GM21390 (cell line): ENCODE data around the gene OR52A1.

Source experiments
- ATAC-seq: cut with Tn5 transposase; IDR thresholded peaks from one replicate; pipeline ENCODE4 v1.9.1; 2021; ENCODE audit not compliant: unreplicated experiment

OR52A1 gene

GRCh38 chr11:5136261-5136660 is 18.3 kb downstream of the OR52A1 start:
- ATAC-seq = no peak

GRCh38 chr11:5131584-5132335 is 22.8 kb downstream of the OR52A1 start:
- ATAC-seq = no peak

- ATAC-seq = no peak
Measured at GRCh38 chr11:5129457-5129877, 25.1 kb downstream of the OR52A1 start.

GRCh38 chr11:5124891-5125620 is 29.5 kb downstream of the OR52A1 start:
- ATAC-seq = no peak

DNA sequence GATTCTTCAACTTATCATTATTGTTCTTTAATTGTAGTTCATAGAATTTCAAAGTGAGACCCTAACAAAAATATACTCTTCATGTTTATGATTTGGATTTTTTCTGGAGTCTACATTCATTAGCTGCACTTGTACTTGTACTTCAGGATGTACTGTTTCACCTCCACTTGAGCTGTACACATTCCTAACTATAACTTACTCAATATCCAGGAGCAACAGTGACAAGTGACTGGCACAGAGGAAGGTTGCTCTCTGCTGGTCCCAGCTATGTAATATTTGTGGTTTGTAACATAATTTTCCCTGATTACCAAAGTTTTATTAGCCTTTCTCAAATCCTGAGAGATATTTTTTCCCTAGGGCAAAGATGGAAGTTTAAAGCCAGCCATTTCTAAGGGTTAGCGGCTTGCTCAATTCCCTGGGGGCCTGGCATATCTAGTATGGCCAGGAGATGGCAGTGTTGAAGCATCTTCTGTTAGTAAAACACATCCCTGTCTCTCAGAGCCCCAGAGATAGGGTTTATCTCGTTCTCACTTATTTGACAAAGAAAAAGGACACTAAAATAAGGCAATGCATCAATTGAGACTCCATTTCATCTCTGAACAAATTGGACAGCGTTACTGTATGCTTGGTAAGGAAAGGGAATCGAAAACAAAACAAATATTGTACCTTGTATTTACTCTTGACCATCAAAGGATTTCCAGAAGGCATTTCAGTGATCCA is 30.6 kb downstream of the OR52A1 start:
- peak; percentile 97 for ATAC-seq

- ATAC-seq = no peak
Measured at GRCh38 chr11:5118893-5119292, 35.7 kb downstream of the OR52A1 start.

DNA sequence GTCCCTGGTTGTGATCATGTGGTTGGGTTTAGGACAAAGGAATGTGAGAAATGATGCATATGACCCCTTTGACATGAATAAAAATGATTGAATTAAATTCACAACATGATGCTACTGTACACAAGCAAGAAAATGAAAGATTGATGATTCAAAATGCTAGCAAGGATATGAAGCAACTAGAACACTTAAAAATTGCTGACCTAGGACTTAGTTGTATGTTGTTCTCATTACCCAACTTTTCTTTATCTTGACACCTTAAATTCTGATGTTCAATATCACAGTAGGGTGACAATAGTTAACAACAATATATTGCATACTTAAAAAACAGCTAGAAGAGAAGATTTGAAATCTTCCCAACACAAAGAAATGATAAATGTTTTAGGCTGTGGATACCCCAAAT is 37.0 kb downstream of the OR52A1 start:
- no peak for ATAC-seq

DNA sequence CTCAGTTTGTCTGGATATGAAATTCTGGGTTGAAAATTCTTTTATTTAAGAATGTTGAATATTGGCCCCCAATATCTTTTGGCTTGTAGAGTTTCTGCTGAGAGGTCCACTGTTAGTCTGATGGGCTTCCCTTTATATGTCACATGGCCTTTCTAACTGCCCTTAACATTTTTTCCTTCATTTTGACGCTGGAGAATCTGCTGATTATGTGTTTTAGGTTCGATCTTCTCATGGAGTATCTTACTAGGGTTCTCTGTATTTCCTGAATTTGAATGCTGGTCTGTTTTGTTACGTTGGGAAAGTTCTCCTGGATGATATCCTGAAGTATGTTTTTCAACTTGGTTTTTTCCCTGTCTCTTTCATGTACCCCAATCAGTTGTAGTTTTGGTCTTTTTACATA is 39.2 kb downstream of the OR52A1 start:
- no peak for ATAC-seq

GRCh38 chr11:5107285-5107684 is 47.3 kb downstream of the OR52A1 start:
- no peak for ATAC-seq

GRCh38 chr11:5103066-5103465 is 51.5 kb downstream of the OR52A1 start:
- no peak for ATAC-seq

DNA sequence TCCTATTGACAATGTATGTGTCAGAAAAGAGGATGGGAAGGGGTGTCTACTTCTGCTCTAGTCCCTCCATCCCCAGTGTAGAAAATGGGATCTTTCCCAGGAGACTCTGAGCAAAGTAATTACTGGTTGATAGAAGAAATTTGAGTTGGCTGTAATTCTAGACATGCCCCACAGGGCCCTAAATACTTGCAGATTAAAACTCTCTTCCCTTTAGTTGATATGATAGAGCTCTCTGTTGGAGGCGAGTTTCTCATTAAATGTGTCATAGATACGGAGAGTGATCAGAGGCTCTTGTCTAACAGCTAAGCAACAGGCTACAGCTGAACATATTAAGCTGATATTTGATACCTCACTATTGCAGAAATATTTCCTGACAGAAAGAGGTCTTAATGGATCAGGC is 52.3 kb downstream of the OR52A1 start:
- ATAC-seq = no peak

DNA sequence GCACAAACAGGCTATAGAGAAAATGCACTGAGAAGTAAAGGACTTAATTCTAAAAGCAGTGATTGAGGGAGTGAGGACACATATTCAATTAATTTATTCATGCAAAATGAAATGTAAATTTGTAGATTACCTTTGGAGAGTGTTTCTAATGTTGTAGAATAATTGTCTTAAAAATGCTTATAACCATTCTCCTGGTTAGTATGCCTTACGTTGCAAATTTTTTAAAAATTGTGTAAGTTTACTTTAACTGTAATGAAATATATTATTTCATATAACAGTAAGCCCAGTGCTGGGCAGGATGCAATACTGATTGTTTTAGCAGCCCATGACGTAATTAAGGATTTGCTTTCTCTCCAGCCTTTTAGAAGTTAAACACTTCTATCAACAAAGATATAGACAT is 58.5 kb downstream of the OR52A1 start:
- ATAC-seq = no peak
